Measurements from ENCODE around the gene TLR2.
A peak's percentile ranks its signal among the peaks of the same experiment; 100 is the strongest.
"Not testable (repeated sequence)": the region's sequence is repeated elsewhere in the genome, so short reads cannot be mapped to it uniquely, and the experiment has no call there.

TLR2 gene

GRCh38 chr4:153661215-153661822 is 22.8 kb upstream of the TLR2 start:
- DNase-seq (ENCODE audit: low spot score): no peak

- no peak for DNase-seq (ENCODE audit: low spot score)
These were observed 22.2 kb upstream of the TLR2 start for GRCh38 chr4:153661908-153662307.

- no peak for DNase-seq (ENCODE audit: low spot score)
These were observed 20.4 kb upstream of the TLR2 start for GRCh38 chr4:153663667-153664066.

GRCh38 chr4:153666505-153666904 is 17.6 kb upstream of the TLR2 start:
- not testable (repeated sequence) for DNase-seq (ENCODE audit: low spot score)

- DNase-seq (ENCODE audit: low spot score): no peak
These were observed 15.4 kb upstream of the TLR2 start for GRCh38 chr4:153668647-153669046.

GRCh38 chr4:153669838-153670237 is 14.2 kb upstream of the TLR2 start:
- no peak for DNase-seq (ENCODE audit: low spot score)

- DNase-seq (ENCODE audit: low spot score): no peak
These were observed 7.6 kb upstream of the TLR2 start for GRCh38 chr4:153676486-153676885.

- peak; percentile 55 for DNase-seq (ENCODE audit: low spot score)
These were observed 7.1 kb upstream of the TLR2 start for GRCh38 chr4:153676984-153677383.

GRCh38 chr4:153679486-153679885 is 4.6 kb upstream of the TLR2 start:
- DNase-seq (ENCODE audit: low spot score): no peak

- DNase-seq (ENCODE audit: low spot score): no peak
These were observed 308 bp upstream of the TLR2 start for GRCh38 chr4:153683763-153684181.

GRCh38 chr4:153684971-153685371 is 891 bp downstream of the TLR2 start:
- DNase-seq (ENCODE audit: low spot score): no peak

GRCh38 chr4:153704522-153704921 is 20.4 kb downstream of the TLR2 start:
- no peak for DNase-seq (ENCODE audit: low spot score)

GRCh38 chr4:153705743-153706468 is 21.8 kb downstream of the TLR2 start:
- DNase-seq (ENCODE audit: low spot score): no peak

- no peak for DNase-seq (ENCODE audit: low spot score)
These were observed 22.4 kb downstream of the TLR2 start for GRCh38 chr4:153706519-153706918.

GRCh38 chr4:153710681-153711080 is 26.6 kb downstream of the TLR2 start:
- no peak for DNase-seq (ENCODE audit: low spot score)

- DNase-seq (ENCODE audit: low spot score): no peak
These were observed 30.0 kb downstream of the TLR2 start for GRCh38 chr4:153713866-153714646.

- DNase-seq (ENCODE audit: low spot score): no peak
These were observed 38.0 kb downstream of the TLR2 start for GRCh38 chr4:153722036-153722435.

GRCh38 chr4:153724606-153725005 is 40.5 kb downstream of the TLR2 start:
- DNase-seq (ENCODE audit: low spot score): no peak

GRCh38 chr4:153725136-153725830 is 41.2 kb downstream of the TLR2 start:
- DNase-seq (ENCODE audit: low spot score): no peak

GRCh38 chr4:153725831-153726154 is 41.7 kb downstream of the TLR2 start:
- DNase-seq (ENCODE audit: low spot score): no peak

GRCh38 chr4:153728151-153728550 is 44.1 kb downstream of the TLR2 start:
- DNase-seq (ENCODE audit: low spot score): no peak

- DNase-seq (ENCODE audit: low spot score): no peak
These were observed 44.6 kb downstream of the TLR2 start for GRCh38 chr4:153728660-153729059.

GRCh38 chr4:153729895-153730294 is 45.8 kb downstream of the TLR2 start:
- no peak for DNase-seq (ENCODE audit: low spot score)

All from AG08396 (cell line).